Measurements from ENCODE around the gene MRTFA. TPM values are rescaled to one million over a fixed set of nuclear protein-coding genes. Genes with fewer than 3 reads are reported as not detected.

Gene MRTFA
- total RNA-seq, 1 experiment from 2014 or later: 28.0 TPM

- CTCF ChIA-PET: no interaction called here
- no TSS peak for BruUV-seq (replicated peaks)
- intact Hi-C loops (cut with micrococcal nuclease): no loop called here
- H3K4me1 ChIP-seq (ENCODE audit: control insufficient read depth in 1 of 2, insufficient read depth in 2 of 2, low read length in 2 of 2): peaks cover 4 to 7% of the 10 kb centered on the region in 2 experiments; a peak in 3 of 4 replicates
- no peak overlapping the region for H3K4me3 ChIP-seq (replicated peaks in 1 of 2; ENCODE audit: low read depth in 1 of 2, low read length in 2 of 2)
- H3K27me3 ChIP-seq (ENCODE audit: insufficient read depth, low read length): no peaks in the 10 kb centered on the region
- ATAC-seq (no peak), DNase-seq (ENCODE audit: low read depth, low spot score) (no peak)
- POLR2A ChIA-PET: no interaction called here
- H3K27ac ChIP-seq (ENCODE audit: low read depth, low read length): no peak overlapping the region
- H3K9ac ChIP-seq (ENCODE audit: low read length): no peak overlapping the region
- H3K9me3 ChIP-seq (ENCODE audit: control insufficient read depth in 1 of 2, insufficient read depth in 1 of 2, low read depth in 1 of 2, low read length in 2 of 2): no peaks in the 10 kb centered on the region
- H3K36me3 ChIP-seq (ENCODE audit: control insufficient read depth in 1 of 2, insufficient read depth in 2 of 2, low read length in 2 of 2): peaks cover 2 to 4% of the 10 kb centered on the region in 2 experiments; a peak in 3 of 4 replicates
- H3K9me2 ChIP-seq (ENCODE audit: insufficient read depth): no peaks in the 10 kb centered on the region
- no peaks in the 10 kb centered on the region for H4K20me1 ChIP-seq (ENCODE audit: insufficient read depth)
- no peak for TF ChIP-seq SP1 (IDR thresholded peaks at IDR 0.05; ENCODE audit: low read depth)
- no peak for TF ChIP-seq RAD21 (IDR thresholded peaks at IDR 0.05; ENCODE audit: low read depth)
- no peak for TF ChIP-seq JUND (IDR thresholded peaks at IDR 0.05)
- TF ChIP-seq EZH2phosphoT487 (IDR thresholded peaks at IDR 0.05; ENCODE audit: borderline replicate concordance): no peak
- TF ChIP-seq, protein P1, sequence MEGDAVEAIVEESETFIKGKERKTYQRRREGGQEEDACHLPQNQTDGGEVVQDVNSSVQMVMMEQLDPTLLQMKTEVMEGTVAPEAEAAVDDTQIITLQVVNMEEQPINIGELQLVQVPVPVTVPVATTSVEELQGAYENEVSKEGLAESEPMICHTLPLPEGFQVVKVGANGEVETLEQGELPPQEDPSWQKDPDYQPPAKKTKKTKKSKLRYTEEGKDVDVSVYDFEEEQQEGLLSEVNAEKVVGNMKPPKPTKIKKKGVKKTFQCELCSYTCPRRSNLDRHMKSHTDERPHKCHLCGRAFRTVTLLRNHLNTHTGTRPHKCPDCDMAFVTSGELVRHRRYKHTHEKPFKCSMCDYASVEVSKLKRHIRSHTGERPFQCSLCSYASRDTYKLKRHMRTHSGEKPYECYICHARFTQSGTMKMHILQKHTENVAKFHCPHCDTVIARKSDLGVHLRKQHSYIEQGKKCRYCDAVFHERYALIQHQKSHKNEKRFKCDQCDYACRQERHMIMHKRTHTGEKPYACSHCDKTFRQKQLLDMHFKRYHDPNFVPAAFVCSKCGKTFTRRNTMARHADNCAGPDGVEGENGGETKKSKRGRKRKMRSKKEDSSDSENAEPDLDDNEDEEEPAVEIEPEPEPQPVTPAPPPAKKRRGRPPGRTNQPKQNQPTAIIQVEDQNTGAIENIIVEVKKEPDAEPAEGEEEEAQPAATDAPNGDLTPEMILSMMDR (IDR thresholded peaks at IDR 0.05 in 2 of 3, conservative IDR thresholded peaks at IDR 0.05 in 1 of 3; ENCODE audit: borderline replicate concordance in 1 of 3, insufficient read depth in 1 of 3, low read depth in 2 of 3, low read length in 2 of 3): no peak
- RAD21 ChIA-PET (ENCODE audit: low non-redundant PET in 1 of 2, low total read pairs in 2 of 2, uncharacterized antibody in 2 of 2, unreplicated experiment in 2 of 2): no interaction called here
- no peaks in the 10 kb centered on the region for H3K79me2 ChIP-seq (ENCODE audit: insufficient read depth, low read length)
- H2AFZ ChIP-seq (ENCODE audit: low read depth, low read length, poor library complexity, severe bottlenecking): no peak overlapping the region
- H3K4me2 ChIP-seq (ENCODE audit: low read length): no peak overlapping the region
Observed at GRCh38 chr22:40414838-40415505, 221.5 kb downstream of the MRTFA start.

DNA sequence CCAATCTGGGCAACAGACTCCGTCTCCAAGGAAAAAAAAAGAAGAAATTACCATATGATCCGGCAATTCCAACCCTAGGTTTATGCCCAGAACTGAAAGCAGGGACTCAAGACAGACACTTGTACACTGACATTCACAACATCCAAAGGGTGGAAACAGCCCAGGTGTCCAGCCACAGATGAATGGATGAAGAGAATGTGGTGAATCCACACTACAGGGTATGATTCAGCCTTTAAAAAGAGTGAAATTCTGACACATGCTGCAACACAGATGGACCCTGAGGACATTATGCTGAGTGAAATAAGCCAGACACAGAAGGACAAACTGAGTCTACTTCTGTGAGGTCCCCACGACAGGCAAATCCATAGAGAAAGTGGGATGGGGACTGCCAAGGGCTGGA, 222.2 kb downstream of the MRTFA start:
- BruUV-seq (replicated peaks): no TSS peak
- CTCF ChIA-PET: no interaction called here

More for the DNA sequence above, 222.2 kb downstream of the MRTFA start:
- ChIA-PET RAD21 (ENCODE audit: low non-redundant PET in 1 of 2, low total read pairs in 2 of 2, uncharacterized antibody in 2 of 2, unreplicated experiment in 2 of 2) (no interaction called here), POLR2A (no interaction called here)
- DNase-seq (ENCODE audit: low read depth, low spot score) (no peak), ATAC-seq (no peak)
- H3K4me2 ChIP-seq (ENCODE audit: low read length): no peak overlapping the region
- no peaks in the 10 kb centered on the region for H3K79me2 ChIP-seq (ENCODE audit: insufficient read depth, low read length)
- H3K9me3 ChIP-seq (ENCODE audit: control insufficient read depth in 1 of 2, insufficient read depth in 1 of 2, low read depth in 1 of 2, low read length in 2 of 2): no peaks in the 10 kb centered on the region
- H3K4me1 ChIP-seq (ENCODE audit: control insufficient read depth in 1 of 2, insufficient read depth in 2 of 2, low read length in 2 of 2): peaks cover 4 to 11% of the 10 kb centered on the region in 2 experiments; a peak in 3 of 4 replicates
- no peaks in the 10 kb centered on the region for H3K9me2 ChIP-seq (ENCODE audit: insufficient read depth)
- H3K9ac ChIP-seq (ENCODE audit: low read length): no peak overlapping the region
- H3K27ac ChIP-seq (ENCODE audit: low read depth, low read length): no peak overlapping the region
- intact Hi-C loops (cut with micrococcal nuclease): no loop called here
- H2AFZ ChIP-seq (ENCODE audit: low read depth, low read length, poor library complexity, severe bottlenecking): no peak overlapping the region
- H4K20me1 ChIP-seq (ENCODE audit: insufficient read depth): no peaks in the 10 kb centered on the region
- no peaks in the 10 kb centered on the region for H3K27me3 ChIP-seq (ENCODE audit: insufficient read depth, low read length)
- H3K36me3 ChIP-seq (ENCODE audit: control insufficient read depth in 1 of 2, insufficient read depth in 2 of 2, low read length in 2 of 2): peaks cover 2 to 4% of the 10 kb centered on the region in 2 experiments; a peak in 3 of 4 replicates
- no peak overlapping the region for H3K4me3 ChIP-seq (replicated peaks in 1 of 2; ENCODE audit: low read depth in 1 of 2, low read length in 2 of 2)
- TF ChIP-seq SP1 (IDR thresholded peaks at IDR 0.05; ENCODE audit: low read depth) (no peak), ELF1 (IDR thresholded peaks at IDR 0.05; ENCODE audit: borderline replicate concordance, low read depth) (no peak)
